Keratinocyte (primary cell): ENCODE measurements around the gene MRPL39. TPM values are rescaled to one million over a fixed set of nuclear protein-coding genes. Genes with fewer than 3 reads are reported as not detected.

ENCODE experiments used
- DNase-seq: peaks from one replicate; pipeline ENCODE4 v3.0.0-alpha.2; 2011; ENCODE audit warnings: low read depth, missing footprints, low spot score
- FAIRE-seq: peaks from 2 replicates; lab custom pipeline; 2011; peaks lifted over from hg19 to GRCh38; lab: Jason Lieb, UNC
- H2AFZ ChIP-seq: 2 replicates; pipeline ENCODE4 v1.6.0; 2012; ENCODE audit warnings: low read length, control low read depth, inconsistent platforms; ENCODE audit not compliant: control insufficient read depth
- H3K27ac ChIP-seq: 2 replicates; pipeline ENCODE4 v1.5.1; 2011; ENCODE audit warnings: low read length; ENCODE audit not compliant: control insufficient read depth, insufficient read depth
- H3K27me3 ChIP-seq: 3 replicates; pipeline ENCODE4 v1.6.0; 2011; ENCODE audit warnings: low read length; ENCODE audit not compliant: control insufficient read depth, insufficient read depth; ENCODE audit errors: extremely low read depth
- H3K36me3 ChIP-seq, 2 experiments: 2 replicates in 1 of 2; 3 replicates in 1 of 2; pipeline ENCODE4 v1.5.1; 2011; ENCODE audit warnings: low read length in 2 of 2, mild to moderate bottlenecking in 1 of 2; ENCODE audit not compliant: control insufficient read depth in 2 of 2, insufficient read depth in 2 of 2; ENCODE audit errors: extremely low read depth in 1 of 2
- H3K4me1 ChIP-seq: 3 replicates; pipeline ENCODE4 v1.5.1; 2011; ENCODE audit warnings: low read length; ENCODE audit not compliant: control insufficient read depth, insufficient read depth; ENCODE audit errors: extremely low read depth
- H3K4me2 ChIP-seq: 3 replicates; pipeline ENCODE4 v1.6.0; 2011; ENCODE audit warnings: low read depth, low read length; ENCODE audit not compliant: control insufficient read depth, insufficient read depth; ENCODE audit errors: extremely low read depth
- H3K4me3 ChIP-seq, 3 experiments: fragments of 200-600 bp in 1 of 3; sonication (generic) in 1 of 3; 2 replicates in 2 of 3; 3 replicates in 1 of 3; pipeline ENCODE4 v1.5.1; 2011 to 2016; ENCODE audit warnings: low read length in 3 of 3, mild to moderate bottlenecking in 3 of 3, control low read depth in 2 of 3, inconsistent platforms in 1 of 3, low read depth in 1 of 3, mixed read lengths in 1 of 3, mixed run types in 1 of 3, moderate library complexity in 1 of 3; ENCODE audit not compliant: control insufficient read depth in 2 of 3, insufficient read depth in 2 of 3; ENCODE audit errors: extremely low read depth in 1 of 3
- H3K79me2 ChIP-seq: 2 replicates; pipeline ENCODE4 v1.6.0; 2012; ENCODE audit warnings: low read length; ENCODE audit not compliant: control insufficient read depth, insufficient read depth
- H3K9ac ChIP-seq: 3 replicates; pipeline ENCODE4 v1.6.0; 2011; ENCODE audit warnings: low read length; ENCODE audit not compliant: control insufficient read depth, insufficient read depth; ENCODE audit errors: extremely low read depth
- H3K9me1 ChIP-seq: 3 replicates; pipeline ENCODE4 v1.6.0; 2011; ENCODE audit warnings: low read length; ENCODE audit not compliant: control insufficient read depth, insufficient read depth; ENCODE audit errors: extremely low read depth
- H3K9me3 ChIP-seq: 2 replicates; pipeline ENCODE4 v1.5.1; 2012; ENCODE audit warnings: low read depth, low read length; ENCODE audit not compliant: control insufficient read depth
- H4K20me1 ChIP-seq: 3 replicates; pipeline ENCODE4 v1.6.0; 2011; ENCODE audit warnings: low read length; ENCODE audit not compliant: control insufficient read depth, insufficient read depth; ENCODE audit errors: extremely low read depth
- EZH2 ChIP-seq: IDR thresholded peaks from one replicate; pipeline ENCODE4 v1.6.1; 2012; ENCODE audit warnings: inconsistent platforms, mild to moderate bottlenecking, low read length, moderate library complexity
- dilution Hi-C: fragments of 300-500 bp; cut with MboI; formaldehyde crosslinking; loops from one replicate; pipeline ENCODE4 v1.7.0; 2020; ENCODE audit warnings: low sequenced_read_pairs; ENCODE audit not compliant: extremely low pct_ligation_motif_present
- polyA plus RNA-seq, 5 experiments: library from polyadenylated mRNA; depleted of rRNA in 3 of 5; stranded (reverse) in 3 of 5; stranded (forward) in 1 of 5; unstranded in 1 of 5; fragments of >200 nt; gene quantifications; 1 replicate in 1 of 5; 2 replicates in 3 of 5; 3 replicates in 1 of 5; pipeline versions ENCODE4 v1.2.1 to v1.2.3, GENCODE V29; 2011 to 2012; ENCODE audit warnings: missing spikeins in 2 of 5, low read depth in 1 of 5, low replicate concordance in 1 of 5
- TF ChIP-seq, protein P1 (sequence below), 3 experiments: IDR thresholded peaks in 1 of 3; conservative IDR thresholded peaks in 1 of 3; optimal IDR thresholded peaks in 1 of 3; 2 replicates in 2 of 3; 3 replicates in 1 of 3; pipeline versions ENCODE3 to v1.5.1; 2011; ENCODE audit warnings: low read length in 3 of 3, mild to moderate bottlenecking in 3 of 3, moderate library complexity in 2 of 3, control low read depth in 1 of 3, inconsistent platforms in 1 of 3; ENCODE audit not compliant: insufficient read depth in 2 of 3; ENCODE audit errors: extremely low read depth in 1 of 3

The MRPL39 gene
- polyA plus RNA-seq, 1 donor (not counting 4 experiments of a cell fraction or from before 2014, with no cell fraction given), result 51.4 TPM

DNA sequence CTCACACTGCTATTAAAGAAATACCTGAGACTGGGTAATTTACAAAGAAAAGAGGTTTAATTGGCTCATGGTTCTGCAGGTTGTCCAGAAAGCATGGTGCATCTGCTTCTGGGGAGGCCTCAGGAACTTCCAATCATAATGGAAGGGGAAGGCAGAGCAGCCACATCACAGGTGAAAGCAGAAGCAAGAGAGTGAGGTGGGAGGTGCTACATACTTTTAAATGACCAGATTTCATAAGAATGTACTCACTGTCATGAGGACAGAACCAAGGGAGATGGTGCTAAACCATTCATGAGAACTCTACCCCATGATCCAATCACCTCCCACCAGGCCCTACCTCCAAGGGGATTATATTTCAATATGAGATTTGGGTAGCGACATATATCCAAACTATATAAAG, 55.7 kb downstream of the MRPL39 start:
- Histone ChIP-seq H3K27me3 (no peaks in the 10 kb centered on the region), H3K9me1 (no peaks in the 10 kb centered on the region), H3K79me2 (no peaks in the 10 kb centered on the region), H2AFZ (no peak overlapping the region), H3K9ac (no peak overlapping the region), H4K20me1 (no peaks in the 10 kb centered on the region), H3K36me3 (no peaks in the 10 kb centered on the region), H3K4me2 (no peak overlapping the region), H3K27ac (no peak overlapping the region), H3K4me1 (no peaks in the 10 kb centered on the region), H3K4me3 (no peak overlapping the region), H3K9me3 (no peaks in the 10 kb centered on the region)
- dilution Hi-C loops, result no loop called here
- FAIRE-seq (no peak), DNase-seq (no peak)
- TF ChIP-seq, protein P1, sequence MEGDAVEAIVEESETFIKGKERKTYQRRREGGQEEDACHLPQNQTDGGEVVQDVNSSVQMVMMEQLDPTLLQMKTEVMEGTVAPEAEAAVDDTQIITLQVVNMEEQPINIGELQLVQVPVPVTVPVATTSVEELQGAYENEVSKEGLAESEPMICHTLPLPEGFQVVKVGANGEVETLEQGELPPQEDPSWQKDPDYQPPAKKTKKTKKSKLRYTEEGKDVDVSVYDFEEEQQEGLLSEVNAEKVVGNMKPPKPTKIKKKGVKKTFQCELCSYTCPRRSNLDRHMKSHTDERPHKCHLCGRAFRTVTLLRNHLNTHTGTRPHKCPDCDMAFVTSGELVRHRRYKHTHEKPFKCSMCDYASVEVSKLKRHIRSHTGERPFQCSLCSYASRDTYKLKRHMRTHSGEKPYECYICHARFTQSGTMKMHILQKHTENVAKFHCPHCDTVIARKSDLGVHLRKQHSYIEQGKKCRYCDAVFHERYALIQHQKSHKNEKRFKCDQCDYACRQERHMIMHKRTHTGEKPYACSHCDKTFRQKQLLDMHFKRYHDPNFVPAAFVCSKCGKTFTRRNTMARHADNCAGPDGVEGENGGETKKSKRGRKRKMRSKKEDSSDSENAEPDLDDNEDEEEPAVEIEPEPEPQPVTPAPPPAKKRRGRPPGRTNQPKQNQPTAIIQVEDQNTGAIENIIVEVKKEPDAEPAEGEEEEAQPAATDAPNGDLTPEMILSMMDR (optimal IDR thresholded peaks at IDR 0.05 in 1 of 3, IDR thresholded peaks at IDR 0.05 in 1 of 3, conservative IDR thresholded peaks at IDR 0.05 in 1 of 3; ENCODE audit: extremely low read depth in 1 of 3, insufficient read depth in 2 of 3, low read length in 3 of 3), result no peak
- no peak for TF ChIP-seq EZH2

DNA sequence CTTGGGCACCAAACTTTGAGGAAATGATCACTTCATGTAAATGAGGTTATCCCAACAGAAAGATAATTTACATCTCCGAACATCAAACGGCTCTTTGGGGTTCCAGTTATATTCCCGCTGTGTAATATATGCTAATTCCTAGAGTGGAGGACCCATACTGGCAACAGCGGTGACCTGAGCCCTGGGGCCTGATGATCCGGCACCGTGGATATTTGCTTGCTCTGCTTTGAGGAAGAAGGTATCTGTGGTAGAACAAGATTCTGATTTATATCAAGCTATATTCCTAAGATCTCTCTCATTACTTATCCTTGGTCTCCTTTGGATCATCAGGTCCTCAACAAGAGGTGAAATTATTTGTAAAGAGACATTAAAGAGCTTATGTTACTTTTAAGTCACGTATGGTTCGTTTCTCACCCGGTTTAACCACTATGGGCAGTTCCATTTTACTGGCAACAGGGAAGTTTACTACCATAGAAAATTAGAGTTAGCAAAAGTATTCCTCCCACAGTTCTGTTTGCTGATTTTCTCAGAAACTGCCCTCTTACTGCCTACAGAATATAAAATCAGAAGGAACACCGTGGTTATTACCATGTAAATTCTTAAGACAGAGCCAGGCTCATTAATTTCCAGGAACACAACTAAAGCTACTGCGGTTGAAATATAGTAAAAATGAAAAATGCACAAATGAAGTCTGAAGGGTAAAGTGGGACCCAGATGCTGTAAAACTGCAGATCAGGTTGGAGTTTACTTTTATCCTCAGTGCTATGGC, 56.7 kb downstream of the MRPL39 start:
- no peak for TF ChIP-seq EZH2
- TF ChIP-seq, protein P1 (optimal IDR thresholded peaks at IDR 0.05 in 1 of 3, IDR thresholded peaks at IDR 0.05 in 1 of 3, conservative IDR thresholded peaks at IDR 0.05 in 1 of 3; ENCODE audit: extremely low read depth in 1 of 3, insufficient read depth in 2 of 3, low read length in 3 of 3), result no peak

More for the DNA sequence above, 56.7 kb downstream of the MRPL39 start:
- H3K9me1 ChIP-seq, result no peaks in the 10 kb centered on the region
- H3K27me3 ChIP-seq, result no peaks in the 10 kb centered on the region
- H2AFZ ChIP-seq, result no peak overlapping the region
- dilution Hi-C loops, result no loop called here
- no peaks in the 10 kb centered on the region for H3K79me2 ChIP-seq
- H3K9me3 ChIP-seq, result no peaks in the 10 kb centered on the region
- no peaks in the 10 kb centered on the region for H4K20me1 ChIP-seq
- no peaks in the 10 kb centered on the region for H3K4me1 ChIP-seq
- no peak overlapping the region for H3K9ac ChIP-seq
- H3K36me3 ChIP-seq, result no peaks in the 10 kb centered on the region
- no peak overlapping the region for H3K27ac ChIP-seq
- no peak overlapping the region for H3K4me3 ChIP-seq
- no peak overlapping the region for H3K4me2 ChIP-seq
- DNase-seq, result no peak
- FAIRE-seq, result no peak
